GM18517 (cell line): ENCODE measurements around the gene SLC66A2.

Experiments
- ATAC-seq: cut with Tn5 transposase; IDR thresholded peaks from one replicate; pipeline ENCODE4 v1.9.1; 2021; ENCODE audit warnings: mild to moderate bottlenecking, moderate library complexity; ENCODE audit not compliant: unreplicated experiment

Gene SLC66A2

DNA sequence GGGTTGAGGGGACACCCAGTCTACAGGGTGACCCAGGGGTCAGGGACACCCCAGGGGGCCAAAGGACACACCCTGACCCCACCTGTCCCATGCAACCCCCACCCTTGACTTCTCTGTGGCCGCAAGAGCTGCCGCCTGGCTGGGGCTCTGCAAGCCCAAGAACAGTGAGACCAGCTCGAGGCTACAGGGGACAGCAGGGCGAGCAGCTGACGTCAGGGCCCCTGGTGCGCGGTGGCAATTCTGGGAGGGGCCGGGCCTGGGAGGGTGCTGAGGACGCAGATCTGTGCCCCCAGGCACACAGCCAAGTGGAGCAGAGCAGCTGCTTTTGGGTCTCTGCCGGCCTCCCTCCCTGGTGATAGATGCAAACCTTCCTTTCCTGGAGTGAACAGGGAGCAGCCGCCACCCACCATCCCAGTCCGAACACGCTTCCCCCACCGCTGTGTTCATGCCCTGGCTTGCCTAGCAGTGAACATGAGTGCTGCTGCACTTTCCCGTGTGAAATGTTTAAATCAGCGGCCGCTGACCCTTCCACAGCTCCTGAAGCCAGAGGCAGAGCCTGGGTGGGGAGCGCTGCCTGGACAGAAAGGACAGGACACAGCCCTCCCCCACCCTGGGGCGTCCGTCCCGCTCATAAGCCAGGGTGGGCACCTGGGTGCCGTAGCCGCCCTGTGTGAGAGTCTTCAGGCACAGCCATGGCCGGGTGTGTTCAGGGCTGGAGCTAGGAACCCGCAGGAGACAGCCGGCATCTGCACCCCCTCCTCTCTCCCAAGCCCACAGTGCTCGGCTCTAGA, 46.9 kb downstream of the SLC66A2 start:
- ATAC-seq = no peak

DNA sequence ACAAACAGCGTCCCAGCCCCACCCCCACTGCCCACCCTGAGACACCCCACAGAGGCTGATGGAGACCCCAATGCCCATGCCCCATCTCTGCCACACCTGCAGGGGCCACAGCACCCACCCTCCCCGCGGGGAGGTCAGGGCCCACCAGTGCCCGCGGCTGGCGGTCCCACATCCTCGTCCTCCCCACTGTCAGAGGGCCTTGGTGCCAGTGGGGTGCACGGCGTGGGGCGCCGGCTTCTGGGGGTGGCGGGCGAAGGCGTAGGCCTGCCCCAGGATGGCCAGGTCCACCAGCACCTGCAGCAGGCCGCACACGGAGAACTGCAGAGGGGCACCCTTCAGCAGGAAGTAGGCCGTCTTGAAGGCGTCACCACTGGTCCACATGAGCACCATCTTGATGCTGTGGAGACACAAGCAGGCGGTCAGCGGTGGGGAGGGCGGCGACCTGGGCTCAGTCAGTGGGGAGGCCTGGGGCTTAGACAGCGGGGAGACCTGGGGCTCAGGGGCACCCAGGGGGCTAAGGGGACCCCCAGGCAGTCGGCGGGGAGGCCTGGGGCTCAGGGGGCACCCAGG, 47.6 kb downstream of the SLC66A2 start:
- no peak for ATAC-seq

DNA sequence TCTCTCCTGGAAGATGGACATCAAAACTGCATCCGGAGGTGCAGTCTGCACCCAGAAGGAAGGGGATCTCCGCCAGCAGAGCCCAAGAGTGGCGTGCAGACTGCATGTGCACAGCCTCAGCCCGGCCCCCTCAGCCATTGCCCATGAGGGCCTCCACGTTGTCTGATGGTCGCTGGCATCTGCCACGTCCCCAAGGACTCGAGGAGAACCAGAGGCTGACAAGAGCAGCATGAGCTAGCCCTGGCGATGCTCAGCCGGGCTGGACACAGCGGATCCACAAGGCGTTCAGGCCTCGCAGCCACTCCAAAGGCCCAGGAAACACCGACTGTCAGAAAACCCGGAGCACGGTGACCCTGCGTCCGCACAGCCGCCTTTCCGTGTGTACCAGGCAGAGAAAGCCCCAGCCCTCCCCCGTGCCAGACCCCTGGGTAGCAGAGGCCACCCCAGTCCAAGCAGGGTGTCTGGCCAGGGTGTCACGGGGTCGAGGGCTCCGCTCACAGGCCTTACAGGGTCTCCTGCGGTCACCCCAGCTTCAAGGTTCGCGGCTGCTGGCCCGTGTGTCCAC, 48.3 kb downstream of the SLC66A2 start:
- ATAC-seq = no peak

DNA sequence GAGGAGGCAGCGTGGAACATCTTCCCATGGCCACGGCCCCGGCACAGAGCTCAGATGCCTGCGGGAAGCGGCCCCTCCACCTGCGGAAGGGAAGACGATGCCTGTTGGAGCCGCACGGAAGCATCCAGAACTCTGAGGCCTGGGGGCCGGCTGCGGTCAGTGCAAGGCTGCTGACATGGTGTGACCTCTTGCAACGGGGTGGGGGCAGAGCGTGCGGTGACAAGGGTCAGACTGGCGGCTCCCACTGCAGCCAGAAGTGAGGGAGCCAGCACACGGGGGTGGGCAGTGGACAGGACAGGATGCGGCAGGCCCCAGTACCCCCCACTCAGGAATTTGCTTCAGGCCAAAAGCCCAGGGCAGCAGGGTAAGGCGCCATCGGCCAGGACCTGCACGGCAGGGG, 48.8 kb downstream of the SLC66A2 start:
- no peak for ATAC-seq

DNA sequence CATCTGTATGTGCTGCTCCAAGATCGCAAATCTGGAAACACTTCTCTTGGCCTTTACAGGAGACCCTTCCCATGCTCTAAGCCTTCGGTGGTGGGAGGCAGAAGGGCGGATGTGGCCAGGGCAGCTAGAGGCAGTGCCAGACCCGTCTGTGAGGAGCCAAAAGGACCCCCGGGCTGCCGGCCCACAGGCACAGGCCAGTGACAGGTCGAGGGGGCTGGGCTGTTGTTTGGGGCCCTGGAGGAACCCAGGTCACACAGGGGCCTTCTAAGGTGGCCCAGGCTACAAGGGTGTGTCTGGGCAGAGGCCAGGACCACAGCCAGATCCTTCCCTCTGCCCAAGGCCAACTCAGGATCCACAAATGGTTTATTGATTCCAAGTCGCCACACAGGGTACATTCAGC, 49.4 kb downstream of the SLC66A2 start:
- no peak for ATAC-seq

DNA sequence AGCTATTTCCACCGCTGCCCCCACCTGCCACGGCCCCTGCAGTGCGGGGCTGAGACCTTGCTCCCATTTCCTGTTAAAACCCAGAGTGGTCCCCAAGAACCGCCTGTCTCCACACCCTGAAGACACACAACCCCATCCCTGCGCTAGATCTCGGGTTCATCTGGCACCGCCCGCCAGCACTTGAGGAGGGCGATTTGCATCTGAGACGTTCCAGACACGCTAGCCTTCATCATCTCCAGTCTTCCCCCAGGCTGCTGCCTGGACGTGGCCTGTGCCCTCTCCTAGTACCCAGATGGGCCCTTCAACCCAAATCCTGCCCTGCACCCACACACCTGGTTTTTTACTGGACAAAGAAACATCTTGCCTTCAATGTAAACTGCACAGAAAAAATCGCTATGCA, 49.8 kb downstream of the SLC66A2 start:
- ATAC-seq = no peak

DNA sequence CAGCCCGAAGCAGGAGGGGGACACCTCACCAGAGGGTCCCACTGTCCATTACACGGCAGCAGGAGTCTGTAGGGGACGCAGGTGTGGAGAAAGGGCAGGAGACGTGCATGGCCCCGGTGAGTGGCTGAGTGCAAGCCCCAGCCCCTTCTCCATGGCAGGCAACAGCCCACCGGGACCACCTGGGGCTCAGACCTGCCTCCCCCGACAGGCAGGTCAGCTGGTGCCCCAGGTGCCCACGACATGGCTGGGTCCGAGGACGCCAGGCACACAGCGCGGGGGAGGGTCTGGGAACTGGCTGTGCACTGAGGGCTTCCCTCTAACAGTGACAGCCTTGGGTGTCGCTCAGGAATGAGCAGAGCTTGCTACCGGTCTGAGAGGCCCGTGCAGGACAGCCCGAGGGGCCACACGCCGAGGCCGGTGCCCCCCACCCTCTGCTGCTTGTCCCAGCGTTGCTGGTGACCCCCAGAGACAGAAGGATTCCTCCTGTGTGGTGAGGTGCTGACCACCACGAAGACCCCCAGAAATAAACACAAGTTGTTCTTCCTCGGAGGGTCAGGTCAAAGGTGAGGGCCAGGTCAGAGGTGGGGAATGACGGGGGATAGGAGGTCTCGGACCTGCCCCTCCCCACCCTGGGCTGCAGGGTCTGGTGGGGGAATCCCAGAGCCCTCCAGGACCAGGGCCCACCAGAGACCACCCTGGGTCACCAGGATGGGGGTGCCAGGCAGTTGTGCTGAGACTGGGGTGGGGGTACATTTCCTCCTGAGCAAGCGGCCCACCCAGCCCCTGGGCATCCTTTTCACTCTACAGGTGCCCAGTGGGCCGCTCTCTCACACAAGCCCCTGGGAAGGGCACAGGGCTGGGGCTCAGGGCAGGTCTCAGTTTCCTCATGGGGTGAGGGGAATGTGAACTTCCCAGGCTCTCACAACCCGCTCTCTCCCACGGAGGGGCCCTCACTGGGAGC, 50.6 kb downstream of the SLC66A2 start:
- ATAC-seq = no peak

DNA sequence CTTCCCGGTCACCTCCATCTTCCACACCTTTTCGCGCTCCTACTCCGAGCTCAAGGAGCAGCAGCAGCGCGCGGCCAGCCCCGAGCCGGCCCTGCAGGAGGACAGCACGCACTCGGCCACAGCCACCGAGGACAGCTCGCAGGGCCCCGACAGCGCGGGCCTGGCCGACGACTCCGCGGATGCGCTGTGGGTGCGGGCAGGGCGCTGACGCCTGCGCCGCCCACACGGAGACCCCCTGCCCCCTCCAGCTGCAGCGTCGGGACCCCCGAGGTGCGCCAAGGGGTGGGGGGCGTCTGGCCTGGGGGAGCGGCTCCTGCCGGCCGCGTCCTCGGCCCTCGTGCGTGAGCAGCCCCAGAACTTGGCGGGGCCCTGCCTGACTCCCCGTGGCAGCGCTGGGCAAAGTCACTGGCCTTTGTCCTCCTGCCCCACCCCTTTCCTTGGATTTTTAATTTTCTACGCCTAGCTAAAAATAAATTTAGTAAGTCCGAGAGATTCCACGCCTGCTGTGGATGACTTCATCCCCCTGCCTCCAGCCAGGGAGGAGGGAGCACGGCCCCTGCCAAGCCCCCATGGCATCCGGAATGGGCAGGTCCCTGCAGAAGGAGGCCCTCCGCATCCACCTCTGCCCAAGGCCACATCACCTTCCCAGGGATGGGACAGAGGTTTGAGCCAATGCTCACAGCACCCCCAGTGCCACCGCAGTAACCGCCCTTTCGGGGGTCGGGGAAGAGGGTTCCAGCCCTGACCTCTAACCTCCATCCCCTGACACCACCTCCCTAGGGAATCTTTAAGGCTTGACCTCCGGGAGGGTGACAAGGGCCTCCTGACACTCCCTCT, 51.6 kb downstream of the SLC66A2 start:
- ATAC-seq = no peak

DNA sequence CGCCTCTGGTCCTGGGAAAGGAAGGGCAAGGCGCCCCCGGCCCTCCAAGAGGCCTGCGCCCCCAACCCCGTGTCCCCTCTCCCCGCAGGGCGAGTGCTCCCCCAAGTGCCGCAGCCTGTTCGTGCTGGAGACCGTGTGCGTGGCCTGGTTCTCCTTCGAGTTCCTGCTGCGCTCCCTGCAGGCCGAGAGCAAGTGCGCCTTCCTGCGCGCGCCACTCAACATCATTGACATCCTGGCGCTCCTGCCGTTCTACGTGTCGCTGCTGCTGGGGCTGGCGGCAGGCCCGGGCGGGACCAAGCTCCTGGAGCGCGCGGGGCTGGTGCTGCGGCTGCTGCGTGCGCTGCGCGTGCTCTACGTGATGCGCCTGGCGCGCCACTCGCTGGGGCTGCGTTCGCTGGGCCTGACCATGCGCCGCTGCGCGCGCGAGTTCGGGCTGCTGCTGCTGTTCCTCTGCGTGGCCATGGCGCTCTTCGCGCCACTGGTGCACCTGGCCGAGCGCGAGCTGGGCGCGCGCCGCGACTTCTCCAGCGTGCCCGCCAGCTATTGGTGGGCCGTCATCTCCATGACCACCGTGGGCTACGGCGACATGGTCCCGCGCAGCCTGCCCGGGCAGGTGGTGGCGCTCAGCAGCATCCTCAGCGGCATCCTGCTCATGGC, 52.4 kb downstream of the SLC66A2 start:
- ATAC-seq = no peak

DNA sequence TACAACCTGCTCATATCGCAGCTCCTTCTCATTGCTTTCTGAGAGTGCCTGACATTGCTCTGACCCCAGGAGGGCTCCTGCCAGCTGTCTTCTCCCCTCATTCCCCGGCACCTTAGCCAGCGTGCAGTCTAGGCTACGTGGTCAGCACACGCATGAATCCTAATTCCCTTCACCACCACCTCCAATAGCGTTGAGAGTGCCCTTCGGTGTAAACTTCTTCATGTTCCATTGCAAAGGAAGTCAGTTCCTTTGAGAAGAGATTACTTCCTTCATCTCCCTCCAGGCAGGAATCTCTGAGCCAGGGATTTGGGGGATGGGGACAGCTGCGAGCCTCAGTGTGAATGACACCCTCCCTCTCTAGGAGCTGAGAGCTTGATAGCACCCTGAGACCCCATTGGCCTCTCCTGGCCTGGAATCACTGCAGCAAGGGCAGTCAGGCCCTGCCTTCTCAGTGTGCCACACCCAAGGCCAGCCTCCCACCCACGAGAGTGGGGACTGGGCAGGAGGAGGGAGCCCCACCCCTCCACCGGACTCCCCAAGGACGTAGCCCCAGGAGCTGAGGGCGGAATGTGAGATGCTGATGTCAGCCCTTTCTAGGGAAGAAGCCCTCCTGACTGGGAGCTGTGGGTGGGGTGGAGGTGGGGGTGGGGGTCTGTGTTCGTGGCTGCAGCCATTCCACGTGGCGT, 53.4 kb downstream of the SLC66A2 start:
- ATAC-seq = no peak

DNA sequence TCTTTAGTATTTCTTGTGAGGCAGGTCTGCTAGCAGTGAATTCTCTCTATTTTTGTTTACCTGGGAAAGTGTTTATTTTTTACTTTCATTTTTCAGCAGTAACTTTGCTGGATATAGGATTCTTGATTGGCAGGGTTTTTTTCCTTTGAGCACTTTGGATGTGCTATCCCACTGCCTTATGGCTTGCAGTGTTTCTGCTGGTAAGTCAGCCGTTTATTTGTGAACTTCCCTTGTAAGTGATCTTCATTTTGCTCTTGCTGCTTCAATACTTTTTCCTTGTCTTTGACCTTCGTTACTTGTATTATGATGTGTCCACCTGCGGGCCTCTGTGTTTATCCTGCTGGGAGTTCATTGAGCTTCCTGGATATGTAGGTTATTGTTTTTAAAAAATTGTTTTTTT, 54.7 kb downstream of the SLC66A2 start:
- no peak for ATAC-seq

DNA sequence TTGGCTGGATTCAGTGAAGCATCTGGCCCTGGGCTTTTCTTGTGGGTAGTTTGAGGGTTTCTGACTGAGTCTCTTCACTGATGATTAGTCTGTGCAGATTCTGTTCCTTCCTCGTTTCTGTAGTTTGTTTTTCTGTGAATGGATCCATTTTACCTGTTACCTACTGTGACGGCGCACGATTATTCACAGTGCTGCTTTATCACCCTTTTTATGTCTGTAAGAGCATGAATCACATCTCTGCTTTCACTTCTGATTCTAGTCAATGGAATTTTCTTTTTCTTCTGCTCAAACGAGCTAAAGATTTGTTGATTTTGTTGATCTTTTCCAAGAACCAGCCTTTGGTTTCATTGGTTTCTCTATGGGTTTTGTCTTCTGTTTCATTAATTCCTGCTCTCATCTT, 60.8 kb downstream of the SLC66A2 start:
- ATAC-seq = no peak

DNA sequence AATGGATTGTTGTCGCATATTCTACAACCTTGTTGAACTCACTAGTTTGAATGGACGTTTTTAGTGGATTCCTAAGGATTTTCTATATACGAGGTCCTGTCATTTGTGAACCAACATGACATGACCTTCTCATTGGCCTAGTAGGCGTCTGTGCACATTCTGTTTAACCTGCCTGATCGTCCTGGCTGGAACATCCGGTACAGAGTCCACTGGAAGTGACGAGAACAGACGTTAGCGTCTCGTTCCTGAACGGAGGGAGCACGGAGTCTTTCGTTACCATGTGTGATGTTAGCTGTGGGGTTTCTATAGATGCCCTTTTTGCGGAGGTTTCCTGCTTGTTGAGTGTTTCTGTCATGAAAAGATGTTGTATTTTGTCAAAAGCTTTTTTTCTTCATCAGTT, 61.9 kb downstream of the SLC66A2 start:
- ATAC-seq = no peak

DNA sequence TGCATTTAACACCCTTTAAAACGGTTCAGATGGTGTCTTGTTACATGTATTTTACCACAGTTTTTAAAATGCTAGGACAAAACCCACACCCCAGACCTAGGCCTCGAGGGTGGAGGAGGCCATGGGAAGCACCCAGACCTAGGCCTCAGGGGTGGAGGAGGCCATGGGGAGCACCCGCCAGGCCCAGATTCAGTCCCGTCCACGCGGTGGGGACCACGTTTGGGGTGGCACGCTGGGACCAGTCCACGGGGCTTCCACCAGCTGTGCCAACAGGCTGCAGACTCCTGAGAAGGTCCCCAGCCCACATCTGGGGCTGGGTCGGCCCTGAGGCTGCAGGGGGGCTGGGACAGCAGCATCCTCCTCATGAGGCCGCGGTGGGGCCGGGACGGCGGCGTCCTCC, 63.4 kb downstream of the SLC66A2 start:
- no peak for ATAC-seq

DNA sequence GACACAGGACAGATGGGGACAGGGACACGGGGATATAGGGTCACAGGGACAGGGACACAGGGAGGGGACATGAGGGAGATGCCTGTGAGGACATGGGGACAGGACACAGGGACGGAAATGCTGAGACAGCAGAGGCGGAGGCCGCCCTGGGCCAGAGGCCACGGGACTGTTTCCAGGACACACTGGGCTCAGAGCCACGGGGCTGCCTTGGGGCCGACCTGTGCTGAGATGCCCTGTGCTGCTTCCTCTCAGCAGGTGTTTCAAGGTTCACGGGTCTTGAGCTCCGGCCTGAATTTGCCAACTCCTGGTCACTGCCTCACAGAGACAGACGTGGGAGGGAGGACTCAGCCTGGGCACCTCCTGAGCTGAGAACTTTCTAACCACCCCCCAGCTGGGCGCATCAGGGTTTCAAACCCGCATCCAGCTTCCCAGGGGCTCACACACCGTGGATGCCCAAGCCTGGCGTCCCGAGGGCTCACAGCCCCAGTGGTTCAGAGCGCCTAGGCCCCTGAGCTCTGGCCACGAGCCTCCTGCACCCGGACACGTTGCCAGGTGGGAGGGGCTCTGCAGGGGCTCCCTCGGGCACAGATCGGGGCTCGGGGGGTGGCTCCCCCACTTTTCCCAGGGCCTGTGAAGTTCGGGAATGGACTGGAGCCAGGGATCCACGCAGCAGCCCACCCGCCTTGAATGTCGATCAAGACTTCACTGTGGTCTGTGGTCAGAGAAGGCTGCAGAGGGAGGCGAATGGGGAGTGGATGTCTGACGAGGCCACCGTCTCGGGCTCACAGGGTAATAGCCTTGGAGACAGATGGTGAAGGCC, 64.1 kb downstream of the SLC66A2 start:
- ATAC-seq = no peak

DNA sequence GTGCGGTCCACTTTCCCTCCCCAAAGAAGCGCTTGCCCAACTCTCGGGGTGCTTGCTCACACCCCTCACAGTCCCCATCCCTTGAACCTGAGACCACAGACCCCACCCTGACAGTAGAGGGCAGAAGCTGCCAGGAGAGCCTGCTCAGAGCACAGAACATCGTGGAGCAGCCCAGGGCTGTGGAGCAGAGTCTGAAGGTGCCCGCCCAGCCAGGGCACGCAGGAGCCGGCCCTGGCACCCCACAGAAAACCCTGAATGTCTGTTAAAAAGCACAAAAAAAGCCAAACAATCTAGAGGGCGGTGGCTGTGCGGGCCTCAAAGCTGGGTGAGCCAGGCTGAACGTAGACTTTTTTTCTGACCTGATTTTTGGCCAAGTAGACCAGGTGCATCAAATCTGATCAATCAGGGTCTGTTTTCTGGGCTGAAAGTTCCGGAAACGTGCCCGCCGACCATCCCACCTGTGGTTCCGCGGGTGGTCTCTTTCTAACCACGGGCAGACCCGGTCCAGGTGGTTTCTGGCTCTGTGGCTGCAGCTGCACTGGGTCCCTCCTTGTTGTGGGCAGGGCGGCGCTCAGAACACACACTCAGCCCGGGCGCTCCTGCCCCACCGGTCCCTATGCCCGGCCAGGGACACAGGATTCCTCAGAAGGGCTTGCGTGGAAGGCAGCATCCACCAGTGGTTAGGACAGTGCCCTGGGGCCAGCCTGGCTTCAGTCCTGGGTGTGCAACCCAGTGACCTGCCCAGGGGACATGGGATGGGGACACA, 66.3 kb downstream of the SLC66A2 start:
- no peak for ATAC-seq

DNA sequence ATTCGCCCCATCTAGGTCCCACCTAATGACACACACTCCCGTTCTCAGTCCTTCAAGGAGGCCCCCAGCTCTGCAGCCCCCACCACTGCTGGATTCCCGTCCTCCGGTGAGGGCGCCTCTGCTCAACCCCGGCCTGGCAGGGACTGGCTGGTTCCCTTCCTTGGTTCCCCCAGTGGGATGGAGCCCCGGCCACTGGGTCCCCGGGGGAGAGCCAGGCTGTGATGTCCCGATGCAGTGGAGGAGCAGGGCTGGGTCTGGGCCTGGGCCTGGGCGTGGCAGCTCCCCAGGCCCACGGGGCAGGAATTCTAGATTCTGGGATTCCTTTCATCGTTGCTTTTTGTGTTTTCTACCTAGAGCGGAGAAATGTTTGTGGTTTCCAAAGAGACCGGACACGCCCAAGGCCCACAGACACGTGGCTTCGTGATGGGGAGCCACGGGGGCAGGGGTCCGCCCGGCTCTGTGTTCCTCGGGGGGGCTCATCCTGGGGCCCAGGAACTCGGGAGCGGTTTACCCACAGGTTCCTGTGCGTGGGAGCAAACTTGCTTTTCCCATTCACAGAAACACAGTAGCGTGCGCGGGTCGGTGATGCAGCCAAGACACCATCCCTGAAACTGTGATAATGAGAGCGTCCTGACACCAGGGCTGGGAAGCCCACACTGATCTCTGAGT, 67.0 kb downstream of the SLC66A2 start:
- ATAC-seq = no peak
